ENCODE data around the gene FMNL2.

Gene FMNL2

DNA sequence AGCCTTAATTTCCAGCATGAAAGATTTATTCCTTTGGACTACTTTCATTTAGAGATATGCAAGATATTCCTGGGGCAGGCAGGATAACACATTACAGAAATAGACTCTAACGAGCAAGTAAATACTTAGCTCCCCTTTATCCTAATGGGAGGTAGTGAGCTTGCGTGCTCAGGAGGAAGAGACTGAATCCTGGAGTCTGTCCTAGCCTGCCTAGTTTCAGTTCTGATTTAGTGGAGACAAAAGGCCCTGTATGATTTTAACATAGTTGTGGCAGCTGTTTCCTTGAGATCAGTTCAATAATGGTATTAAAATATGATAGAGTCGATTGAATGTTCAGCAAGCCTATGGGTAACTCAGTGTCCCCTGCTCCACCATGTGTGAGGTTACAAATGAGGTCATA lies 109.5 kb downstream of the FMNL2 start:
- no peak overlapping the region for H3K4me3 ChIP-seq (ENCODE audit: low read depth, low read length)
- no peaks in the 10 kb centered on the region for H3K36me3 ChIP-seq (ENCODE audit: control insufficient read depth in 2 of 2, insufficient read depth in 1 of 2, low read length in 2 of 2)
- TF ChIP-seq, protein P1, sequence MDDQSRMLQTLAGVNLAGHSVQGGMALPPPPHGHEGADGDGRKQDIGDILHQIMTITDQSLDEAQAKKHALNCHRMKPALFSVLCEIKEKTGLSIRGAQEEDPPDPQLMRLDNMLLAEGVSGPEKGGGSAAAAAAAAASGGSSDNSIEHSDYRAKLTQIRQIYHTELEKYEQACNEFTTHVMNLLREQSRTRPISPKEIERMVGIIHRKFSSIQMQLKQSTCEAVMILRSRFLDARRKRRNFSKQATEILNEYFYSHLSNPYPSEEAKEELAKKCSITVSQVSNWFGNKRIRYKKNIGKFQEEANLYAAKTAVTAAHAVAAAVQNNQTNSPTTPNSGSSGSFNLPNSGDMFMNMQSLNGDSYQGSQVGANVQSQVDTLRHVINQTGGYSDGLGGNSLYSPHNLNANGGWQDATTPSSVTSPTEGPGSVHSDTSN (CRISPR knock-in tag; IDR thresholded peaks at IDR 0.05), result no peak
- TF ChIP-seq ZNF404 (tag by site-specific recombination; IDR thresholded peaks at IDR 0.05), result no peak
- no peak for TF ChIP-seq ZNF133 (tag by site-specific recombination; IDR thresholded peaks at IDR 0.05)
- TF ChIP-seq ZNF558 (tag by site-specific recombination; IDR thresholded peaks at IDR 0.05), result no peak
- no peak for TF ChIP-seq ZSCAN23 (tag by site-specific recombination; IDR thresholded peaks at IDR 0.05)
- TF ChIP-seq ZNF366 (tag by site-specific recombination; conservative IDR thresholded peaks at IDR 0.05), result no peak
- TF ChIP-seq ZNF629 (tag by site-specific recombination; IDR thresholded peaks at IDR 0.05), result no peak
- no peak for TF ChIP-seq GLIS1 (tag by site-specific recombination; IDR thresholded peaks at IDR 0.05)
- no peaks in the 10 kb centered on the region for H3K4me1 ChIP-seq (ENCODE audit: control insufficient read depth, insufficient read depth, low read length)
- no peak overlapping the region for H3K27ac ChIP-seq (ENCODE audit: extremely low read depth, low read depth, low read length)
- CTCF ChIA-PET, result no interaction called here
- POLR2A ChIA-PET, result no interaction called here
- H3K9me3 ChIP-seq (ENCODE audit: control insufficient read depth, insufficient read depth, low read depth, low read length), result no peaks in the 10 kb centered on the region

DNA sequence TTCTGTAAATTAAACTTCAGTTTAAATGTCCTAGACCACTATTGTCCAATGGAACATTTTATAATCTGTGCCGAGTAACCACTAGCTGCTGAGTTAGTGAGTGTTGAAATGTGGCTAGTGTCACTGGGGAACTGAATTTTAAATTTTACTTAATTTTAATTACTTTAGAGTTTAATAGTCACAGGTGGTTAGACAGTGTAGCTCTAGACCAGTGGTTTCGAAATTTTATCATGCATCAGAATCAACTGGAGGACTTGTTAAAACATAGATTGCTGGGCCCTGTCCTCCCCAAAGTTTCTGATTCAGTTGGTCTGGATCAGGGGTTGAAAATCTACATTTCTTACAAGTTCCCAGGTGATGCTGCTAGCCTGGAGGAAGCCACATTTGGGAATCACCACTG lies 110.4 kb downstream of the FMNL2 start:
- CTCF ChIA-PET, result interaction anchor here (0.5 to 0.6 kb wide), 2 partner anchors 8 to 34 kb away, joined by 3 read pairs; no protein-coding TSS in a partner anchor
- Histone ChIP-seq H3K4me3 (ENCODE audit: low read depth, low read length) (no peak overlapping the region), H3K36me3 (ENCODE audit: control insufficient read depth in 2 of 2, insufficient read depth in 1 of 2, low read length in 2 of 2) (no peaks in the 10 kb centered on the region), H3K9me3 (ENCODE audit: control insufficient read depth, insufficient read depth, low read depth, low read length) (no peaks in the 10 kb centered on the region), H3K4me1 (ENCODE audit: control insufficient read depth, insufficient read depth, low read length) (no peaks in the 10 kb centered on the region), H3K27ac (ENCODE audit: extremely low read depth, low read depth, low read length) (no peak overlapping the region)
- TF ChIP-seq ZNF157 (tag by site-specific recombination; IDR thresholded peaks at IDR 0.05), result no peak
- TF ChIP-seq, protein P2, sequence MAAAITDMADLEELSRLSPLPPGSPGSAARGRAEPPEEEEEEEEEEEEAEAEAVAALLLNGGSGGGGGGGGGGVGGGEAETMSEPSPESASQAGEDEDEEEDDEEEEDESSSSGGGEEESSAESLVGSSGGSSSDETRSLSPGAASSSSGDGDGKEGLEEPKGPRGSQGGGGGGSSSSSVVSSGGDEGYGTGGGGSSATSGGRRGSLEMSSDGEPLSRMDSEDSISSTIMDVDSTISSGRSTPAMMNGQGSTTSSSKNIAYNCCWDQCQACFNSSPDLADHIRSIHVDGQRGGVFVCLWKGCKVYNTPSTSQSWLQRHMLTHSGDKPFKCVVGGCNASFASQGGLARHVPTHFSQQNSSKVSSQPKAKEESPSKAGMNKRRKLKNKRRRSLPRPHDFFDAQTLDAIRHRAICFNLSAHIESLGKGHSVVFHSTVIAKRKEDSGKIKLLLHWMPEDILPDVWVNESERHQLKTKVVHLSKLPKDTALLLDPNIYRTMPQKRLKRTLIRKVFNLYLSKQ (tag by site-specific recombination; IDR thresholded peaks at IDR 0.05; ENCODE audit: borderline replicate concordance), result no peak
- no peak for TF ChIP-seq ZNF549 (tag by site-specific recombination; IDR thresholded peaks at IDR 0.05)
- TF ChIP-seq HOXD13 (CRISPR knock-in tag; IDR thresholded peaks at IDR 0.05; ENCODE audit: borderline replicate concordance), result no peak
- POLR2A ChIA-PET, result no interaction called here

DNA sequence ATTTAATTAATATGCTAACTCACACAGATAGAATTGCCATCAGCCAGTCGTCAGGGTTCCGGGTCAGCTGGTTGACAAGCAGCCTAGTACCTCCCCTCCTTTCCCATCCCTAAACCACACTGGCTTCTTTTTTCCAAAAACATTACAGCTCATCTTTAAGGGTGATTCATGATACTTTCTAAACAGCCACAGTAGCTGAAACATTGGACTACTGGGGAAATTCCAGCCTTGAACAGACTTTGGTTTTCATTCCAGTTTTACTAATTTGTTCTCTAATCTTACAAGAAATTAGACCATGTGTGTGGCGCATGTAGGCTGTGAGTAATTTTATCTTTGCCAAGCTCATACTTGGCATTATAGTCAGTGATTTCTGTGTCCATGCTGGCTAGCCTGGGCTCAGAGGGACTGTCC lies 110.8 kb downstream of the FMNL2 start:
- ChIA-PET POLR2A (no interaction called here), CTCF (interaction anchor here (0.5 to 0.6 kb wide), 2 partner anchors 9 to 34 kb away, joined by 3 read pairs; no protein-coding TSS in a partner anchor)
- no peaks in the 10 kb centered on the region for H3K4me1 ChIP-seq (ENCODE audit: control insufficient read depth, insufficient read depth, low read length)
- no peak for TF ChIP-seq PRDM1 (tag by site-specific recombination; IDR thresholded peaks at IDR 0.05)
- TF ChIP-seq ZNF404 (tag by site-specific recombination; IDR thresholded peaks at IDR 0.05), result no peak
- no peak for TF ChIP-seq ZNF837 (tag by site-specific recombination; IDR thresholded peaks at IDR 0.05)
- TF ChIP-seq, protein P3, sequence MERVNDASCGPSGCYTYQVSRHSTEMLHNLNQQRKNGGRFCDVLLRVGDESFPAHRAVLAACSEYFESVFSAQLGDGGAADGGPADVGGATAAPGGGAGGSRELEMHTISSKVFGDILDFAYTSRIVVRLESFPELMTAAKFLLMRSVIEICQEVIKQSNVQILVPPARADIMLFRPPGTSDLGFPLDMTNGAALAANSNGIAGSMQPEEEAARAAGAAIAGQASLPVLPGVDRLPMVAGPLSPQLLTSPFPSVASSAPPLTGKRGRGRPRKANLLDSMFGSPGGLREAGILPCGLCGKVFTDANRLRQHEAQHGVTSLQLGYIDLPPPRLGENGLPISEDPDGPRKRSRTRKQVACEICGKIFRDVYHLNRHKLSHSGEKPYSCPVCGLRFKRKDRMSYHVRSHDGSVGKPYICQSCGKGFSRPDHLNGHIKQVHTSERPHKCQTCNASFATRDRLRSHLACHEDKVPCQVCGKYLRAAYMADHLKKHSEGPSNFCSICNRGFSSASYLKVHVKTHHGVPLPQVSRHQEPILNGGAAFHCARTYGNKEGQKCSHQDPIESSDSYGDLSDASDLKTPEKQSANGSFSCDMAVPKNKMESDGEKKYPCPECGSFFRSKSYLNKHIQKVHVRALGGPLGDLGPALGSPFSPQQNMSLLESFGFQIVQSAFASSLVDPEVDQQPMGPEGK (tag by site-specific recombination; IDR thresholded peaks at IDR 0.05), result no peak
- TF ChIP-seq TCF7L2 (IDR thresholded peaks at IDR 0.05; ENCODE audit: borderline replicate concordance, low read depth, low read length), result no peak
- TF ChIP-seq, protein P4, sequence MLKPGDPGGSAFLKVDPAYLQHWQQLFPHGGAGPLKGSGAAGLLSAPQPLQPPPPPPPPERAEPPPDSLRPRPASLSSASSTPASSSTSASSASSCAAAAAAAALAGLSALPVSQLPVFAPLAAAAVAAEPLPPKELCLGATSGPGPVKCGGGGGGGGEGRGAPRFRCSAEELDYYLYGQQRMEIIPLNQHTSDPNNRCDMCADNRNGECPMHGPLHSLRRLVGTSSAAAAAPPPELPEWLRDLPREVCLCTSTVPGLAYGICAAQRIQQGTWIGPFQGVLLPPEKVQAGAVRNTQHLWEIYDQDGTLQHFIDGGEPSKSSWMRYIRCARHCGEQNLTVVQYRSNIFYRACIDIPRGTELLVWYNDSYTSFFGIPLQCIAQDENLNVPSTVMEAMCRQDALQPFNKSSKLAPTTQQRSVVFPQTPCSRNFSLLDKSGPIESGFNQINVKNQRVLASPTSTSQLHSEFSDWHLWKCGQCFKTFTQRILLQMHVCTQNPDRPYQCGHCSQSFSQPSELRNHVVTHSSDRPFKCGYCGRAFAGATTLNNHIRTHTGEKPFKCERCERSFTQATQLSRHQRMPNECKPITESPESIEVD (tag by site-specific recombination; IDR thresholded peaks at IDR 0.05), result no peak
- TF ChIP-seq, protein P1 (CRISPR knock-in tag; IDR thresholded peaks at IDR 0.05), result no peak
- no peak for TF ChIP-seq SP7 (tag by site-specific recombination; IDR thresholded peaks at IDR 0.05)
- TF ChIP-seq, protein P5, sequence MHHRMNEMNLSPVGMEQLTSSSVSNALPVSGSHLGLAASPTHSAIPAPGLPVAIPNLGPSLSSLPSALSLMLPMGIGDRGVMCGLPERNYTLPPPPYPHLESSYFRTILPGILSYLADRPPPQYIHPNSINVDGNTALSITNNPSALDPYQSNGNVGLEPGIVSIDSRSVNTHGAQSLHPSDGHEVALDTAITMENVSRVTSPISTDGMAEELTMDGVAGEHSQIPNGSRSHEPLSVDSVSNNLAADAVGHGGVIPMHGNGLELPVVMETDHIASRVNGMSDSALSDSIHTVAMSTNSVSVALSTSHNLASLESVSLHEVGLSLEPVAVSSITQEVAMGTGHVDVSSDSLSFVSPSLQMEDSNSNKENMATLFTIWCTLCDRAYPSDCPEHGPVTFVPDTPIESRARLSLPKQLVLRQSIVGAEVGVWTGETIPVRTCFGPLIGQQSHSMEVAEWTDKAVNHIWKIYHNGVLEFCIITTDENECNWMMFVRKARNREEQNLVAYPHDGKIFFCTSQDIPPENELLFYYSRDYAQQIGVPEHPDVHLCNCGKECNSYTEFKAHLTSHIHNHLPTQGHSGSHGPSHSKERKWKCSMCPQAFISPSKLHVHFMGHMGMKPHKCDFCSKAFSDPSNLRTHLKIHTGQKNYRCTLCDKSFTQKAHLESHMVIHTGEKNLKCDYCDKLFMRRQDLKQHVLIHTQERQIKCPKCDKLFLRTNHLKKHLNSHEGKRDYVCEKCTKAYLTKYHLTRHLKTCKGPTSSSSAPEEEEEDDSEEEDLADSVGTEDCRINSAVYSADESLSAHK (tag by site-specific recombination; IDR thresholded peaks at IDR 0.05), result no peak
- H3K27ac ChIP-seq (ENCODE audit: extremely low read depth, low read depth, low read length), result no peak overlapping the region
- no peaks in the 10 kb centered on the region for H3K36me3 ChIP-seq (ENCODE audit: control insufficient read depth in 2 of 2, insufficient read depth in 1 of 2, low read length in 2 of 2)
- no peaks in the 10 kb centered on the region for H3K9me3 ChIP-seq (ENCODE audit: control insufficient read depth, insufficient read depth, low read depth, low read length)
- H3K4me3 ChIP-seq (ENCODE audit: low read depth, low read length), result no peak overlapping the region

Data from HEK293 (cell line).